ENCODE data around the gene GNAS-AS1. TPM values are rescaled to one million over a fixed set of nuclear protein-coding genes. Genes with fewer than 3 reads are reported as not detected.

GNAS-AS1 gene
- total RNA-seq, 1 experiment from 2014 or later = 0.59 TPM

GRCh38 chr20:58784321-58785074, 66.2 kb downstream of the GNAS-AS1 start:
- CTCF ChIA-PET = no interaction called here
- intact Hi-C loops (cut with micrococcal nuclease; ENCODE audit: unreplicated experiment) = no loop called here
- DNase-seq = no peak
- no peaks in the 10 kb centered on the region for H3K9me3 Mint-ChIP-seq (ENCODE audit: low read depth, unreplicated experiment)
- H3K4me3 Mint-ChIP-seq (ENCODE audit: low read depth, unreplicated experiment) = no peak overlapping the region
- peaks cover 96% of the 10 kb centered on the region for H3K27me3 Mint-ChIP-seq (ENCODE audit: unreplicated experiment)
- no peak for TF ChIP-seq CTCF (IDR thresholded peaks at IDR 0.05; ENCODE audit: unreplicated experiment)
- no peak overlapping the region for H3K27ac Mint-ChIP-seq (ENCODE audit: unreplicated experiment)
- no TSS peak for BruUV-seq (replicated peaks)
- H3K36me3 Mint-ChIP-seq (ENCODE audit: insufficient read depth, unreplicated experiment) = no peaks in the 10 kb centered on the region
- no peaks in the 10 kb centered on the region for H3K4me1 Mint-ChIP-seq (ENCODE audit: low read depth, unreplicated experiment)

- no peak overlapping the region for H3K27ac Mint-ChIP-seq (ENCODE audit: unreplicated experiment)
- no peak for DNase-seq
- CTCF ChIA-PET = interaction anchor here (0.7 kb wide), 1 partner anchor 21 kb away, joined by 4 read pairs; no protein-coding TSS in a partner anchor
- H3K27me3 Mint-ChIP-seq (ENCODE audit: unreplicated experiment) = peaks cover 96% of the 10 kb centered on the region
- H3K4me3 Mint-ChIP-seq (ENCODE audit: low read depth, unreplicated experiment) = no peak overlapping the region
- no TSS peak for BruUV-seq (replicated peaks)
- intact Hi-C loops (cut with micrococcal nuclease; ENCODE audit: unreplicated experiment) = no loop called here
- H3K4me1 Mint-ChIP-seq (ENCODE audit: low read depth, unreplicated experiment) = no peaks in the 10 kb centered on the region
- H3K36me3 Mint-ChIP-seq (ENCODE audit: insufficient read depth, unreplicated experiment) = no peaks in the 10 kb centered on the region
- H3K9me3 Mint-ChIP-seq (ENCODE audit: low read depth, unreplicated experiment) = no peaks in the 10 kb centered on the region
- TF ChIP-seq CTCF (IDR thresholded peaks at IDR 0.05; ENCODE audit: unreplicated experiment) = no peak
These were observed 67.1 kb downstream of the GNAS-AS1 start for GRCh38 chr20:58783511-58784011.

GRCh38 chr20:58781138-58781537, 69.6 kb downstream of the GNAS-AS1 start:
- Mint-ChIP-seq H3K27ac (ENCODE audit: unreplicated experiment) (no peak overlapping the region), H3K4me1 (ENCODE audit: low read depth, unreplicated experiment) (no peaks in the 10 kb centered on the region), H3K27me3 (ENCODE audit: unreplicated experiment) (peaks cover 100% of the 10 kb centered on the region), H3K9me3 (ENCODE audit: low read depth, unreplicated experiment) (no peaks in the 10 kb centered on the region), H3K4me3 (ENCODE audit: low read depth, unreplicated experiment) (no peak overlapping the region), H3K36me3 (ENCODE audit: insufficient read depth, unreplicated experiment) (no peaks in the 10 kb centered on the region)
- intact Hi-C loops (cut with micrococcal nuclease; ENCODE audit: unreplicated experiment) = no loop called here
- BruUV-seq (replicated peaks) = no TSS peak
- DNase-seq = no peak
- CTCF ChIA-PET = no interaction called here
- no peak for TF ChIP-seq CTCF (IDR thresholded peaks at IDR 0.05; ENCODE audit: unreplicated experiment)

- H3K27me3 Mint-ChIP-seq (ENCODE audit: unreplicated experiment) = peaks cover 96% of the 10 kb centered on the region
- no peaks in the 10 kb centered on the region for H3K4me1 Mint-ChIP-seq (ENCODE audit: low read depth, unreplicated experiment)
- no peak for TF ChIP-seq CTCF (IDR thresholded peaks at IDR 0.05; ENCODE audit: unreplicated experiment)
- no peaks in the 10 kb centered on the region for H3K36me3 Mint-ChIP-seq (ENCODE audit: insufficient read depth, unreplicated experiment)
- no peaks in the 10 kb centered on the region for H3K9me3 Mint-ChIP-seq (ENCODE audit: low read depth, unreplicated experiment)
- CTCF ChIA-PET = no interaction called here
- DNase-seq = no peak
- no peak overlapping the region for H3K4me3 Mint-ChIP-seq (ENCODE audit: low read depth, unreplicated experiment)
- BruUV-seq (replicated peaks) = no TSS peak
- intact Hi-C loops (cut with micrococcal nuclease; ENCODE audit: unreplicated experiment) = no loop called here
- no peak overlapping the region for H3K27ac Mint-ChIP-seq (ENCODE audit: unreplicated experiment)
These were observed 71.9 kb downstream of the GNAS-AS1 start for GRCh38 chr20:58778760-58779159.
